Liver (tissue), 9 donors: Measurements from ENCODE around the gene P2RX5. TPM values are rescaled to one million over a fixed set of nuclear protein-coding genes. Genes with fewer than 3 reads are reported as not detected.

Experiments used
- DNase-seq: peaks from one replicate; pipeline ENCODE4 v3.0.0-alpha.2; 2017; ENCODE audit warnings: low spot score
- H3K27ac ChIP-seq, 2 donors: one replicate each; pipeline ENCODE4 v1.7.0; 2013; ENCODE audit warnings: inconsistent platforms in 2 of 2, low read length in 2 of 2, control low read depth in 1 of 2, low read depth in 1 of 2, mild to moderate bottlenecking in 1 of 2
- H3K27me3 ChIP-seq, 4 donors: one replicate each; pipeline versions ENCODE4 v1.6.1 to v1.7.0; 2013; ENCODE audit warnings: low read length in 3 of 4, inconsistent platforms in 1 of 4, mild to moderate bottlenecking in 1 of 4, moderate library complexity in 1 of 4; ENCODE audit not compliant: control insufficient read depth in 4 of 4, insufficient read depth in 4 of 4
- H3K36me3 ChIP-seq, 4 donors: one replicate each; pipeline versions ENCODE4 v1.6.1 to v1.7.0; 2013; ENCODE audit warnings: low read length in 3 of 4, mild to moderate bottlenecking in 3 of 4, low read depth in 1 of 4, moderate library complexity in 1 of 4; ENCODE audit not compliant: control insufficient read depth in 4 of 4, insufficient read depth in 3 of 4
- H3K4me1 ChIP-seq, 4 donors: one replicate each; pipeline versions ENCODE4 v1.6.1 to v1.7.0; 2013; ENCODE audit warnings: low read length in 3 of 4, mild to moderate bottlenecking in 3 of 4, moderate library complexity in 1 of 4; ENCODE audit not compliant: control insufficient read depth in 4 of 4, insufficient read depth in 4 of 4
- H3K4me3 ChIP-seq, 3 donors: one replicate each; pipeline versions ENCODE4 v1.6.1 to v1.7.0; 2013; ENCODE audit warnings: low read length in 3 of 3, control low read depth in 1 of 3, low read depth in 1 of 3, mild to moderate bottlenecking in 1 of 3
- H3K9ac ChIP-seq, 2 donors: one replicate each; pipeline ENCODE4 v1.7.0; 2013; ENCODE audit warnings: low read length in 2 of 2, mild to moderate bottlenecking in 2 of 2, moderate library complexity in 2 of 2, control low read depth in 1 of 2, low read depth in 1 of 2
- H3K9me3 ChIP-seq, 4 donors: one replicate each; pipeline versions ENCODE4 v1.6.1 to v1.7.0; 2013; ENCODE audit warnings: low read length in 3 of 4; ENCODE audit not compliant: control insufficient read depth in 4 of 4
- ATF3 ChIP-seq: IDR thresholded peaks from 2 replicates; pipeline ENCODE4 v1.6.1; 2016; ENCODE audit warnings: antibody characterized with exemption
- CTCF ChIP-seq: fragments of 150-350 bp; IDR thresholded peaks from 2 replicates; pipeline ENCODE4 v1.5.1; 2017; ENCODE audit warnings: improper control_type of control experiment, low read depth, low read length; ENCODE audit not compliant: missing input control
- EGR1 ChIP-seq, 2 donors: IDR thresholded peaks; 2 replicates each; pipeline ENCODE4 v1.6.1; 2016 to 2018; ENCODE audit warnings: antibody characterized with exemption in 2 of 2, low read depth in 2 of 2
- FOXA1 ChIP-seq: IDR thresholded peaks from 2 replicates; pipeline ENCODE4 v1.6.1; 2016; ENCODE audit warnings: antibody characterized with exemption
- FOXA2 ChIP-seq: IDR thresholded peaks from 2 replicates; pipeline ENCODE4 v1.6.1; 2016; ENCODE audit warnings: antibody characterized with exemption
- GABPA ChIP-seq, 2 donors: IDR thresholded peaks in 1 of 2; conservative IDR thresholded peaks in 1 of 2; 2 replicates each; pipeline ENCODE4 v1.6.1; 2016; ENCODE audit warnings: antibody characterized with exemption in 2 of 2, mild to moderate bottlenecking in 1 of 2, moderate library complexity in 1 of 2
- HNF4A ChIP-seq, 2 donors: conservative IDR thresholded peaks; 2 replicates each; pipeline ENCODE4 v1.6.1; 2016; ENCODE audit warnings: antibody characterized with exemption in 2 of 2, mild to moderate bottlenecking in 2 of 2
- HNF4G ChIP-seq: IDR thresholded peaks from 2 replicates; pipeline ENCODE4 v1.6.1; 2016; ENCODE audit warnings: antibody characterized with exemption
- JUND ChIP-seq, 2 donors: IDR thresholded peaks; 2 replicates each; pipeline ENCODE4 v1.6.1; 2016; ENCODE audit warnings: antibody characterized with exemption in 2 of 2
- MAX ChIP-seq: IDR thresholded peaks from 2 replicates; pipeline ENCODE4 v1.6.1; 2016; ENCODE audit warnings: antibody characterized with exemption
- NR2F2 ChIP-seq: IDR thresholded peaks from 2 replicates; pipeline ENCODE4 v1.6.1; 2016; ENCODE audit warnings: antibody characterized with exemption
- RAD21 ChIP-seq, 2 donors: IDR thresholded peaks; 2 replicates each; pipeline ENCODE4 v1.6.1; 2016; ENCODE audit warnings: antibody characterized with exemption in 2 of 2, mild to moderate bottlenecking in 2 of 2
- REST ChIP-seq: IDR thresholded peaks from 2 replicates; pipeline ENCODE4 v1.6.1; 2016; ENCODE audit warnings: antibody characterized with exemption, mild to moderate bottlenecking
- RXRA ChIP-seq, 2 donors: IDR thresholded peaks; 2 replicates each; pipeline ENCODE4 v1.6.1; 2017 to 2018; ENCODE audit warnings: antibody characterized with exemption in 2 of 2, mild to moderate bottlenecking in 1 of 2
- SP1 ChIP-seq: IDR thresholded peaks from 2 replicates; pipeline ENCODE4 v1.6.1; 2018; ENCODE audit warnings: antibody characterized with exemption, mild to moderate bottlenecking
- TAF1 ChIP-seq: conservative IDR thresholded peaks from 2 replicates; pipeline ENCODE4 v1.6.1; 2016; ENCODE audit warnings: antibody characterized with exemption, mild to moderate bottlenecking
- YY1 ChIP-seq: IDR thresholded peaks from 2 replicates; pipeline ENCODE4 v1.6.1; 2016; ENCODE audit warnings: antibody characterized with exemption, mild to moderate bottlenecking
- ZBTB33 ChIP-seq: IDR thresholded peaks from 2 replicates; pipeline ENCODE4 v1.6.1; 2016; ENCODE audit warnings: antibody characterized with exemption
- WGBS: extraction: QIAGEN DNeasy Blood & Tissue Kit; methylation state at CpG from one replicate; pipeline ENCODE4 v1.1.7; 2013; 5-methylcytosine and 5-hydroxymethylcytosine counted together
- polyA plus RNA-seq, 2 donors: library from polyadenylated mRNA; stranded (reverse) in 1 of 2; unstranded in 1 of 2; fragments of 200-250 nt in 1 of 2; fragments of >200 nt in 1 of 2; fragmentation: Nextera tagmentation in 1 of 2; extraction: Ambion mirVana in 1 of 2; gene quantifications; one replicate each; pipeline versions ENCODE4 v1.2.1 to v1.2.3, GENCODE V29; 2013 to 2015
- total RNA-seq, 2 donors: library from RNA; depleted of rRNA; stranded (reverse); fragments of >200 nt; gene quantifications; one replicate each; pipeline ENCODE4 v1.2.3, GENCODE V29; 2014
- donor health status: healthy.
- donor health status: healthy.
- donor health status: healthy.
- donor health status: healthy.
- donor health status: healthy.

P2RX5 gene
- total and polyA plus RNA-seq, 4 donors: 0.31 to 1.8 (median 1.1) TPM

- WGBS: 87% methylated on average over 22 of the region's 22 CpGs
- H3K4me1 ChIP-seq: peaks cover 0 to under 1% (median under 1%) of the 10 kb centered on the region in 4 donors
- no peak overlapping the region for H3K4me3 ChIP-seq
- no peaks in the 10 kb centered on the region for H3K9me3 ChIP-seq
- TF ChIP-seq NR2F2 (no peak), CTCF (no peak), HNF4G (no peak), FOXA2 (no peak), JUND (IDR thresholded peaks at IDR 0.05) (no peak), HNF4A (conservative IDR thresholded peaks at IDR 0.05) (no peak), RXRA (IDR thresholded peaks at IDR 0.05) (no peak), MAX (no peak), GABPA (IDR thresholded peaks at IDR 0.05 in 1 of 2, conservative IDR thresholded peaks at IDR 0.05 in 1 of 2) (no peak), YY1 (no peak), RAD21 (IDR thresholded peaks at IDR 0.05) (no peak), ATF3 (no peak), REST (no peak), SP1 (no peak), ZBTB33 (no peak), EGR1 (IDR thresholded peaks at IDR 0.05; ENCODE audit: low read depth in 2 of 2) (no peak), FOXA1 (no peak), TAF1 (no peak)
- no peak overlapping the region for H3K27ac ChIP-seq
- no peak overlapping the region for H3K9ac ChIP-seq
- no peaks in the 10 kb centered on the region for H3K27me3 ChIP-seq
- no peaks in the 10 kb centered on the region for H3K36me3 ChIP-seq
- no peak for DNase-seq
Measured at GRCh38 chr17:3690094-3690715, 5.8 kb downstream of the P2RX5 start.
